DOHH2 (cell line): ENCODE data around the gene TUSC2.

ENCODE experiments used
- CTCF ChIP-seq: fragments of 200-600 bp; sonication (generic); IDR thresholded peaks from one replicate; pipeline ENCODE4 v1.5.1; 2014; ENCODE audit warnings: antibody characterized with exemption, mild to moderate bottlenecking, low read depth, low read length; ENCODE audit not compliant: poor library complexity, severe bottlenecking
- EZH2phosphoT487 ChIP-seq: fragments of 200-600 bp; sonication (generic); IDR thresholded peaks from 2 replicates; pipeline ENCODE4 v1.6.1; 2017; ENCODE audit warnings: borderline replicate concordance, mild to moderate bottlenecking, antibody characterized with exemption, low read length, moderate library complexity, mixed read lengths

GRCh38 chr3:50303013-50303815, 24.8 kb downstream of the TUSC2 start, which contains the start of gene HYAL1:
- TF ChIP-seq CTCF (no peak), EZH2phosphoT487 (no peak)
